GM06990 (cell line): ENCODE measurements around the gene HMCN2.

Experiments
- DNase-seq: peaks from one replicate; pipeline ENCODE4 v3.0.0-alpha.2; 2011; ENCODE audit not compliant: insufficient read length; ENCODE audit errors: extremely low read depth
- H3K27me3 ChIP-seq: replicated peaks from 2 replicates; pipeline ENCODE4 v1.6.0; 2011; ENCODE audit warnings: low read length; ENCODE audit not compliant: control insufficient read depth, insufficient read depth
- H3K36me3 ChIP-seq: 2 replicates; pipeline ENCODE4 v1.5.1; 2011; ENCODE audit warnings: low read length; ENCODE audit not compliant: control insufficient read depth, insufficient read depth
- H3K4me3 ChIP-seq: replicated peaks from 2 replicates; pipeline ENCODE4 v1.5.1; 2011; ENCODE audit warnings: low read depth, mild to moderate bottlenecking, control low read depth, low read length
- CTCF ChIP-seq: IDR thresholded peaks from 2 replicates; pipeline ENCODE4 v1.5.1; 2011; ENCODE audit warnings: low read length, control low read depth, mild to moderate bottlenecking, inconsistent platforms; ENCODE audit not compliant: insufficient read depth, poor library complexity, severe bottlenecking

HMCN2 gene

GRCh38 chr9:130341839-130342713 lies 76.5 kb downstream of the HMCN2 start:
- no peak overlapping the region for H3K4me3 ChIP-seq
- no peaks in the 10 kb centered on the region for H3K36me3 ChIP-seq
- H3K27me3 ChIP-seq: no peaks in the 10 kb centered on the region
- TF ChIP-seq CTCF: no peak
- no peak for DNase-seq

GRCh38 chr9:130342714-130343085 lies 77.1 kb downstream of the HMCN2 start:
- Histone ChIP-seq H3K36me3 (no peaks in the 10 kb centered on the region), H3K4me3 (no peak overlapping the region), H3K27me3 (no peaks in the 10 kb centered on the region)
- DNase-seq: no peak
- TF ChIP-seq CTCF: no peak

GRCh38 chr9:130343445-130343918 lies 77.9 kb downstream of the HMCN2 start:
- Histone ChIP-seq H3K27me3 (no peaks in the 10 kb centered on the region), H3K4me3 (no peak overlapping the region), H3K36me3 (no peaks in the 10 kb centered on the region)
- DNase-seq: no peak
- peak; percentile 68 for TF ChIP-seq CTCF

GRCh38 chr9:130344366-130344765 lies 78.8 kb downstream of the HMCN2 start:
- no peak overlapping the region for H3K4me3 ChIP-seq
- TF ChIP-seq CTCF: no peak
- H3K27me3 ChIP-seq: no peaks in the 10 kb centered on the region
- DNase-seq: no peak
- H3K36me3 ChIP-seq: no peaks in the 10 kb centered on the region

GRCh38 chr9:130345009-130345896 lies 79.7 kb downstream of the HMCN2 start:
- no peak for DNase-seq
- Histone ChIP-seq H3K27me3 (no peaks in the 10 kb centered on the region), H3K36me3 (no peaks in the 10 kb centered on the region)

More at GRCh38 chr9:130345009-130345896, 79.7 kb downstream of the HMCN2 start:
- no peak overlapping the region for H3K4me3 ChIP-seq
- TF ChIP-seq CTCF: no peak
